ENCODE data around the gene SREK1IP1.

DNA sequence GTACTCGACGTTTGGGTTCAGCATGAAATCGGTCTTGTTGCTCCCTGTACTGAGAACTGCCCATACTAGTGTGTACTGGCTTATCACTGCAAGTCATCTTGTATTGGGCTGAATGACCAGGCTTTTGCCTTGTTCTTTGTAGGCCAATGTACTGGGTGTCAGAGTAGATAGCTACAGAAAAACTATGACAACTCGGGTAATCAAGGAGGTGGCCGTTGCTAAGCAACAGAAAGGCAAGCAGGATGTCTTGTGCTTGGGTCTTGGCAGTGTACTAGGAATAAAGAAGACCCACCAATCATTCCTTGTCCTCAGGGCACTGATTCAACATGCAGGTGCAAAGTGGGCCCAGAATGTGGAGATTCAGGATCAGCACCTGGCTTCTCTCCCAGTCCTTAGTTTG is 90.1 kb downstream of the SREK1IP1 start:
- no peak for TF ChIP-seq POLR2A (IDR thresholded peaks at IDR 0.05)
- TF ChIP-seq, protein P1, sequence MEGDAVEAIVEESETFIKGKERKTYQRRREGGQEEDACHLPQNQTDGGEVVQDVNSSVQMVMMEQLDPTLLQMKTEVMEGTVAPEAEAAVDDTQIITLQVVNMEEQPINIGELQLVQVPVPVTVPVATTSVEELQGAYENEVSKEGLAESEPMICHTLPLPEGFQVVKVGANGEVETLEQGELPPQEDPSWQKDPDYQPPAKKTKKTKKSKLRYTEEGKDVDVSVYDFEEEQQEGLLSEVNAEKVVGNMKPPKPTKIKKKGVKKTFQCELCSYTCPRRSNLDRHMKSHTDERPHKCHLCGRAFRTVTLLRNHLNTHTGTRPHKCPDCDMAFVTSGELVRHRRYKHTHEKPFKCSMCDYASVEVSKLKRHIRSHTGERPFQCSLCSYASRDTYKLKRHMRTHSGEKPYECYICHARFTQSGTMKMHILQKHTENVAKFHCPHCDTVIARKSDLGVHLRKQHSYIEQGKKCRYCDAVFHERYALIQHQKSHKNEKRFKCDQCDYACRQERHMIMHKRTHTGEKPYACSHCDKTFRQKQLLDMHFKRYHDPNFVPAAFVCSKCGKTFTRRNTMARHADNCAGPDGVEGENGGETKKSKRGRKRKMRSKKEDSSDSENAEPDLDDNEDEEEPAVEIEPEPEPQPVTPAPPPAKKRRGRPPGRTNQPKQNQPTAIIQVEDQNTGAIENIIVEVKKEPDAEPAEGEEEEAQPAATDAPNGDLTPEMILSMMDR (IDR thresholded peaks at IDR 0.05): no peak
- no peak for TF ChIP-seq POLR2AphosphoS5 (IDR thresholded peaks at IDR 0.05)
